Measurements from ENCODE around the gene SORBS2.

SORBS2 gene

GRCh38 chr4:185799442-185799841 lies 12.6 kb downstream of the SORBS2 start:
- TF ChIP-seq, protein P1, sequence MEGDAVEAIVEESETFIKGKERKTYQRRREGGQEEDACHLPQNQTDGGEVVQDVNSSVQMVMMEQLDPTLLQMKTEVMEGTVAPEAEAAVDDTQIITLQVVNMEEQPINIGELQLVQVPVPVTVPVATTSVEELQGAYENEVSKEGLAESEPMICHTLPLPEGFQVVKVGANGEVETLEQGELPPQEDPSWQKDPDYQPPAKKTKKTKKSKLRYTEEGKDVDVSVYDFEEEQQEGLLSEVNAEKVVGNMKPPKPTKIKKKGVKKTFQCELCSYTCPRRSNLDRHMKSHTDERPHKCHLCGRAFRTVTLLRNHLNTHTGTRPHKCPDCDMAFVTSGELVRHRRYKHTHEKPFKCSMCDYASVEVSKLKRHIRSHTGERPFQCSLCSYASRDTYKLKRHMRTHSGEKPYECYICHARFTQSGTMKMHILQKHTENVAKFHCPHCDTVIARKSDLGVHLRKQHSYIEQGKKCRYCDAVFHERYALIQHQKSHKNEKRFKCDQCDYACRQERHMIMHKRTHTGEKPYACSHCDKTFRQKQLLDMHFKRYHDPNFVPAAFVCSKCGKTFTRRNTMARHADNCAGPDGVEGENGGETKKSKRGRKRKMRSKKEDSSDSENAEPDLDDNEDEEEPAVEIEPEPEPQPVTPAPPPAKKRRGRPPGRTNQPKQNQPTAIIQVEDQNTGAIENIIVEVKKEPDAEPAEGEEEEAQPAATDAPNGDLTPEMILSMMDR (IDR thresholded peaks at IDR 0.05; ENCODE audit: extremely low read depth, missing control alignments) = no peak

GRCh38 chr4:185797596-185798338 lies 14.2 kb downstream of the SORBS2 start:
- TF ChIP-seq, protein P1 (IDR thresholded peaks at IDR 0.05; ENCODE audit: extremely low read depth, missing control alignments) = no peak

More at GRCh38 chr4:185799442-185799841, 12.6 kb downstream of the SORBS2 start:
- DNase-seq (ENCODE audit: low spot score) = no peak

DNA sequence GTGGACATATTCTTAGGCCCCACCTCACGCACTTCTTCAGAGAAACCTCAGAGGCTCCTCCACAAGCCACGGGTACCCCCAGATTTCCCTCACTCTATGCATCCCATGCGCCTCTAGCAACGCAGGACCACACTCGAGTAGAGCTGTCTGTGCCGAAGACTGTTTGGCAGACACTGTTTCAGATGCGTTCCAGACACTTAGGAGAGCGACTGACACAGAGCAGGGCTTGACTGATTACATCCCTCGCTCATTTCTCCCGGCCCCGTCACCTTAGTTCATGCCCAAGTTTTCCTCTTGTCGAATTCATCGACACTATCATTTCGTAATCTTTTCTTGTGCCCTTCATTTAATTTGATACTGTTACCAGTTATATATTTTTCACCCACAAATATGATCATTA lies 15.0 kb downstream of the SORBS2 start:
- TF ChIP-seq, protein P1 (IDR thresholded peaks at IDR 0.05; ENCODE audit: extremely low read depth, missing control alignments) = no peak
- DNase-seq (ENCODE audit: low spot score) = no peak

More at GRCh38 chr4:185797596-185798338, 14.2 kb downstream of the SORBS2 start:
- DNase-seq (ENCODE audit: low spot score) = no peak

DNA sequence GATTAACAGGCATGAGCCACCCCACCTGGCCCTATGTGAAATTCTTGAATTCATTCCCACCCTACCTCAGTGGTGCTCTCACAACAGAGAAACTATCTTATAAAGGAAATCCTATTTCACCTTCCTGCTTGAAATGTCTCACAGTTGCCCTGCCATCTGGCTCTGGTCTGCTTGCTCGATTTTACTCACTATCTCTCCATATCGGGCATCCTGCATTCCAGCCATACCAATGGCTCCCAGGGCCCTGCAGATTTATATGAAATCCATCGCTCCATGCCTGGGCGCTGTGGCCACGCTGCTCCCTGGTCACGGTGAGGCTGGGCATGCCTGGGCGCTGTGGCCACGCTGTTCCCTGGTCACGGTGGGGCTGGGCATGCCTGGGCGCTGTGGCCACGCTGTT lies 15.8 kb downstream of the SORBS2 start:
- TF ChIP-seq, protein P1 (IDR thresholded peaks at IDR 0.05; ENCODE audit: extremely low read depth, missing control alignments) = no peak
- DNase-seq (ENCODE audit: low spot score) = no peak

DNA sequence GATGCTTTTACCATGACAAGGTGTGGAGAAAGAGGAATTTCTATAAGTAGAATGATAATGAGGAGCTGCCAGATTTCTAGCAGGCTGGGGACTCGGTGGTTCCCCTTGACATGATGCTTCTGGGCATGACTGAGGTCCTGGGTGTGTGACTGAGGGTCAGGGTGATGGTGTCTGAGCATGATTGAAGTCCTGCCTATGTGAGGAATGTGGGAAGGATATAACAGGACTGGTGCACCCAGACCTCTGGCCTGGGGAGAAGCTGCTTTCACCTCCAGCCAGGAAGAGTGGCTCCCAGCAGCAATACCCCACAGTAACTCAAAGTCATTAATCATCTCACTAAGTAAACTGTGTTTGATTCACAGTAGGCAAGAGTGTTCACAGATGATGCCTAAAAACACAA lies 17.4 kb downstream of the SORBS2 start:
- DNase-seq (ENCODE audit: low spot score) = no peak
- TF ChIP-seq, protein P1 (IDR thresholded peaks at IDR 0.05; ENCODE audit: extremely low read depth, missing control alignments) = no peak

DNA sequence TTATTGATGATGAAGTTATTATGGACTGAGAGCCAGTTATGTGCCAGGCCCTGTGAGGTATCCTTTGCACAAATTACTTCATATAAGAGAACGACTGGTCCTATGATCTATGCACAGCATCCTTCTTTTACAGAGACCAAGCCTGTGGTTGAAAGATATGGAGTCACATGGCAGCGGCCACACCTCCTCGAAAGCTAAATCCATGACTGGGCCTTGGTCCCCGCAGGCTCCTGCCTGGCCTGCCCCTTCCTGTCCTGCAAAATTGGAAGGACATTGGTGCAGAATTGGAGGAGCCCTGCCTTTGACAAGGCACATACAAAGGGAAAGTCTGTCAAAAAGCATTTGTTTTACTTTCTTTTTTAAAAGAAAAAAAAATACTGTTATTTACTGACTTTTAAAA lies 18.3 kb downstream of the SORBS2 start:
- TF ChIP-seq, protein P1 (IDR thresholded peaks at IDR 0.05; ENCODE audit: extremely low read depth, missing control alignments) = no peak
- no peak for DNase-seq (ENCODE audit: low spot score)

DNA sequence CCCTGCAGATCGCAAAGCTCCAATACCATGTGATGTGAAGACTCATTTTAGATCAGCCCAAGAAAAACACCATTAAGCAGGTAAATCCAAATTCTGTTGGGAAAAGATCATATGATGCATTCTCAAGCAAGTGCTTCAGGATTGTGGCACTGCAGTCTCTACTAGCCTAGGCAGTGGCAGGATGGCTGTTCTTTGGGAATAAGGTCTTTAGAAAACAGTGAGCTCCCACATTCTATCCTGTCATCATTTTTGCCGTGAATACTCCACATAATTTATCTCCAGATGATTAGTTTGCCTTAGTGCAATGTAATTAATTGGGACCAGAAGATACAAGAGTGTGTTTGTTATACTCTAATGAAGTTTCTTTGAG lies 18.9 kb downstream of the SORBS2 start:
- DNase-seq (ENCODE audit: low spot score) = no peak
- TF ChIP-seq, protein P1 (IDR thresholded peaks at IDR 0.05; ENCODE audit: extremely low read depth, missing control alignments) = no peak
